Loucy (cell line): ENCODE results near the gene VPS4B.

Source experiments
- EZH2phosphoT487 ChIP-seq: fragments of 200-600 bp; IDR thresholded peaks from 2 replicates; pipeline ENCODE4 v1.6.1; 2018; ENCODE audit warnings: antibody characterized with exemption, mild to moderate bottlenecking, moderate library complexity, borderline replicate concordance
- TF ChIP-seq, protein P1 (sequence below): fragments of 200-600 bp; sonication (generic); conservative IDR thresholded peaks from 2 replicates; pipeline ENCODE4 v1.5.1; 2014; ENCODE audit warnings: mild to moderate bottlenecking, antibody characterized with exemption, low read length

DNA sequence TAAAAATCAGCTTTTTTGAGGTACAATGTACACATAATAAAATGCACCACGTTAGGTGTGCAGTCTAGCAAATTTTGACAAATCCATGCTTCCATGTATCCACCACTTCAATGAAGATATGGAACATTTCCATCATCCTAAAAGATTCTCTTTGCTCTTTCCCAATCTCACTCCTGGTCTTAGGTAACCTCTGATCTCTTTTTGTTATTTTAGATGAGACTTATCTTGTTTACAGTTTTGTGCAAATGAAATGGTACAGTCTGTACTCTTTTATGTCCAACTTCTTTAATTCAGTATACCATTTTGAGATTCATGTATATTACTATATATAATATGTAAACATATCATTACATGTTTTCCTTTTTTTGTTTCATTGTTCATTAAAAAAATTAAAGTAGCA lies 38.1 kb upstream of the VPS4B start:
- TF ChIP-seq, protein P1, sequence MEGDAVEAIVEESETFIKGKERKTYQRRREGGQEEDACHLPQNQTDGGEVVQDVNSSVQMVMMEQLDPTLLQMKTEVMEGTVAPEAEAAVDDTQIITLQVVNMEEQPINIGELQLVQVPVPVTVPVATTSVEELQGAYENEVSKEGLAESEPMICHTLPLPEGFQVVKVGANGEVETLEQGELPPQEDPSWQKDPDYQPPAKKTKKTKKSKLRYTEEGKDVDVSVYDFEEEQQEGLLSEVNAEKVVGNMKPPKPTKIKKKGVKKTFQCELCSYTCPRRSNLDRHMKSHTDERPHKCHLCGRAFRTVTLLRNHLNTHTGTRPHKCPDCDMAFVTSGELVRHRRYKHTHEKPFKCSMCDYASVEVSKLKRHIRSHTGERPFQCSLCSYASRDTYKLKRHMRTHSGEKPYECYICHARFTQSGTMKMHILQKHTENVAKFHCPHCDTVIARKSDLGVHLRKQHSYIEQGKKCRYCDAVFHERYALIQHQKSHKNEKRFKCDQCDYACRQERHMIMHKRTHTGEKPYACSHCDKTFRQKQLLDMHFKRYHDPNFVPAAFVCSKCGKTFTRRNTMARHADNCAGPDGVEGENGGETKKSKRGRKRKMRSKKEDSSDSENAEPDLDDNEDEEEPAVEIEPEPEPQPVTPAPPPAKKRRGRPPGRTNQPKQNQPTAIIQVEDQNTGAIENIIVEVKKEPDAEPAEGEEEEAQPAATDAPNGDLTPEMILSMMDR = no peak
- no peak for TF ChIP-seq EZH2phosphoT487
